NCI-H82 (cell line): ENCODE results near the gene RORC.

Experiments
- DNase-seq: peaks from one replicate; lab custom pipeline; 2025; lab: John Stamatoyannopoulos, UW

The RORC gene

DNA sequence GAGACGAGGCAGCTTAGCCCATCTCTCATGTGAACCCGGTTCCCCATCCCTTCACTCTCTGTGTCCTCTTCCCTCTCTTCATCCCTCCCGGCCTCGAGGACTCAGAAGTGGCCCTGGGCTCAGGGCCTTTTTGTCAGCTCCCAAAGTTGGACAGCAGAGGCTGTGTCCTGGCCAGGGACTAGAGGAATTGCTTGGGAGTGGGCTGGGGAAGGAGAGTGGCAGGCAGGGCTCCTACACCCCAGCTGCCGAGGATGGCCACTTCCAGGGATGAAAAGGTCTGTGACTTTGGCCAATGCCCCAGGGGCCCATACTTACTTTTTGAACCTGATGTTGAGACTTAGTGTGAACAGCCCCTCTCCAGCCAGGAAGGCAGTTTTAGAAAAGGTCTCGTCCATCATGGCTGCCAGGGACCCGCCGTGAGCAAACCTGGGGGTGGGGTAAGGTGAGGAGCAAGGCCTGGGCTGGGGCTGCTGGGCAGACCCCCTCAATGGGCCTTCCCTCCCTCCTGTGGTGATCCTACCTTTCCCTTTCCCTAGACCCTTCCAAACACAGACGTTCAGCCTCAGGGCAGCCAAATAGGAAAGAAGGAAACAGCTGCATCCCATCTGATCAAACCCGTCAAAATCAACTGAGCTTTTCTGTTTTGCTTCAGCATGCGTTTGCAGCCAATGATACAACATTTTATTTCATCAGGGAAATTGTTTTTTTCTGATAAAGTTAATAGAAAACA is 16.4 kb upstream of the RORC start:
- no peak for DNase-seq

DNA sequence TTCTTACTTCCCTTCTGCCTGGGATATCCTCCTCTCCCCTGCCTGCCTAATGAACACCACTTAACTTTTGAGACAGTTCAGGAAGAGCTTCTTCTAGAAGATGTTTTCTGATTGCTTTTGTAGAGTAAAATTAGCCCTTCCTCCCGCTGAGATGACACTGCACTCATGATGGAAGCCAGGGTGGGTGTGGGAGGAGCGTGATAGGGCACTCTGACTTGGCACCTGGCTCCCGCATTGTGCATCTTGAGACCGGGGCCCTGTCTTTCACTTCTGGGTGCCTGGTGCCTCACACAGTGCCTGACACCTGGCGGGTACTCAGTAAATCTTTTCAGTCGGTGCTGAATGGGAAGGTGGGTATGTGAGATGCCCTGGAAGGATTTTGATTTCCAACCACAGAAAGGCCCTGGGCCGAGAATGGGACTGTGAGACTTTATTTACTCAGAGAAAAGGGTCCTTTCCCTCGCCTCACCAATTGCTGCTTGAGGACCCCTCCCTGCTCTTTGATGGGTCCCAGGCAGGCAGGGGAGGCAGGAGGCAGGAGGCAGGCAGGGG is 15.2 kb upstream of the RORC start:
- no peak for DNase-seq

DNA sequence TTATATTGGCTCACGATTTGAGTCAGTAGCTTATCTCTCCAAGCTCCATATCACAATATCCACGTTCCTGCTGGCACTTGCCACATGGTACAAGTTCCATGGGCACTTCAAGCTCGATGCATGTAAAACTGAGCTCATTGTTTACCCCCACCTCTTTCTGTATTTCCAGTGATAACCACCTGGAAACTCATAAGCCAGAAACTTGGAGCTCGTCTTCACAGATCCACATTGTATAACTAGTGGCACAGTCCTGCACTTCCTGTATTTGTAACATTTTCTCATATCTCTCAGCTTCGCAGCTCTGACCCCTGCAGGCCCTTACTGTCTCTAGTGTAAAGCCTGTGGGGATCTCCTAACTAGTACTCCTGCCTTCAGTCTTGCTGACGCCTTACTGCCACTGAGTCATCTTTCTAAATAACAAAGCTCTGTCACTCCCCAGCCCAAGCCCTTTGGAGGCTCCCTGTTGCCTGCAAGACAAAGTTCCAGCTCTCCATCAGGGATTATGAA is 14.5 kb upstream of the RORC start:
- no peak for DNase-seq

DNA sequence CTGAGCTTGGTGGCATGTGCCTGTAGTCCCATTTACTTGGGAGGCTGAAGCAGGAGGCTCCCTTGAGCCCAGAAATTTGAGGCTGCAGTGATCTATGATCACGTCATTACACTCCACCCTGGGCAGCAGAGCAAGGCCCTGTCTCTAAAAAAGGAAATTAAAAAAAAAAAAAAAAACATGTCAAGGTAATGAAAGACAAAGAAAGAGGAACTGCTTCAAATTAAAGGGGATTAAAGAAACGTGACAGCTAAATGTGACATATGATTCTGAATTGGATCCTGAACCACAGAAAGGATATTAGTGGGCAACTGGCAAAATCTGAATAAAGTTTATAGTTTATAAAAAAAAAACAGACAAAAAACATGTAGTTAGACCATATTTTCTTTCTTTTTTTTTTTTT is 11.8 kb upstream of the RORC start:
- DNase-seq, result no peak

DNA sequence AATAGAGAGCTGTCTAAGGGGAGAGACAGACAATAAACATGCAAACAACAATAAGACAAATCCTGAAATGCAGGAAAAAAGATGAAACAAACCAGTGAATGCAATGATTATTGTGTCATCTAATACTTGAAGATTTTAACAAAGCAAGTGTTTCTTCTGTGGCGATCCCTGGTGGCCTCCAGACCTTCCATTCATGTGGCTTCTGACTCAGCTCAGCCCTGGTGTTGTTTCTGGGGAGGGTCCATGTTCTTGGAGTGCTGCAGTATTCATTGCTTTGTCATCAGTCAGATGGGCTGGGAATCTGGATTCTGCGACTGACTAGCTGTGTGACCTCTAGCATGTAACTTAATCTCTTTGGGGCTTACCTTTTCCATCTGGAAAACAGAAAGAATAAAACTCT is 9.5 kb upstream of the RORC start:
- DNase-seq, result no peak

DNA sequence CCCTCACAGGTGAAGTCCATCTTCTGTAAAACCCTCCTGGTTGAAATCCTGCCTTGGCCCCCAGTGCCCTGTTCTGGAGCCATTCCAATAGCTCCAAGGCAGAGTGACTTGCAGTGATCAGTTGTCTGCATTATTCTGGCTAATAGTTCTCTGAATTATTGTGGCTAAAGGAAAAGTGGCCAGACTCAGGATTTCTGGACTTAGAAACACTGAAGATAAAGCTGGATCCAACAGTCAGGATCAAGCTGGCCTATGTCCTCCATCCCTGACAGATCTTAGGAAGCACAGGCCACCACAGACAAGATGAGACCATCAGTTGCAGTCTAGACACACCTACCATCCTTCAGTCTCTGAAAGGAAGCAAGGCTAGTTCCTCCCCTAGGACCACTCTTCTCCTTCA is 8.8 kb upstream of the RORC start:
- DNase-seq, result no peak

DNA sequence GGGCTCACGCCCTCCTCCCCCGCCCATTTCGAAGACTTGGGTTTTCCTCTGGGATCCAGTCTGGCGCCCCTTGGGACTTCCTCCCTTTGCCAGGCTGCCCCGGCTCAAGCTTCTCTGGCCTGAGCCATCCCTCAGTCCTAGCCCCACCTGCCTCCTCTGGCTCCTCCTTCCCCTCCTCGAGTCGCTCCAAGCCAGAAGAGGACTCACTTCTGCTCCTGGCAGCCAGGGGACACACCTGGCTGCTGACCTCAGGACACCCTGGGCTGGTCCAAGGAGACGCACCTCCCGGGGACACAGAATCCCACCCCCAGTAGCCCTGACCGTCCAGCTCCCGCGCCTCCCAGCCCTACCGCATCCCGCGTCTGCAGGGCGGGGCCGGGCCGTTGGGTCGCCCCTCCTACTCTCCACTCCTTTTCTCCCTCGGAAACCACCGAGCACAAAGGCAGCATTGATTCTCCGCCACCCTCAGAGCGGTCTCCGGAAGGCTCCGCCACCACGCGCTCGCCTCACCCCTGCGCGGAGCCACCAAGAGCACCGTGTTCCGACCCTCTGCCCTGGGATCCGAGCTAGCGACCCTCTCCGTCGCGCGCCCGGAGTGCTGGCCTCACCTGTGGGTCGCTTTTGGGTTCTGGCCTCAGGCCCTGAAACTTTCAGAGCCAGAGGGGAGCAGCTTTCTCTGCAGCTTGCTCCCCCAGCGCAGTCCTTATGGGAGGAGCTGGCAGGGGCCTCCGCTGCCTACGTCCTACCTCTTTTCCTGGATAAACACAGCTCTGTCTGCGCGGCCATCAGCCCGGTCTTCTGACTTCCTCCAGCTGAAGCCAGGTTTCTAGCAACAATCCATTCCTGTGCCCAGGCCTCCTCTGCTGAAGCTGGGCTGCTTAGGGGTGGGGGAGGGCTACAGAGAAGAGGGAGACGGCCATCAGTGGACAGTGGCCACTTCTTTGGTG is 8.1 kb upstream of the RORC start, which contains the start of gene C2CD4D:
Gene C2CD4D, minus strand, starts transcription at position 364 of the 947 bp plus-strand sequence. CDS start 831 bp downstream, outside the sequence.
- no peak for DNase-seq

DNA sequence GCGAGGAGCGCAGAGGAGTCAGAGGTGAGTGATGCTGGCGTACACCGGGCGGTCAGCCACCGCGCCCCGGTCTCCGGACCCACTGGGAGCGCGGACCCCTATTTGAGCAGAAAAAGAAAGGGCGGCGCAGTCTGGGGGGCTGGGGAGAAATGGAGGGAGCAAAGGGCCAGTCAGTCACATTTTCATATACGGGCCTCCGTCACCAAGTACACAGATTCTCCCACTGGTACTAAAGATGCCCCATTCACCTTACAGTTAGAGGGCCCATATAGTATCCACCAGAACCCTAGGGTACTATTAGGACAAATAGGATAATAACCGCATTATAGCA is 7.4 kb upstream of the RORC start:
- no peak for DNase-seq

DNA sequence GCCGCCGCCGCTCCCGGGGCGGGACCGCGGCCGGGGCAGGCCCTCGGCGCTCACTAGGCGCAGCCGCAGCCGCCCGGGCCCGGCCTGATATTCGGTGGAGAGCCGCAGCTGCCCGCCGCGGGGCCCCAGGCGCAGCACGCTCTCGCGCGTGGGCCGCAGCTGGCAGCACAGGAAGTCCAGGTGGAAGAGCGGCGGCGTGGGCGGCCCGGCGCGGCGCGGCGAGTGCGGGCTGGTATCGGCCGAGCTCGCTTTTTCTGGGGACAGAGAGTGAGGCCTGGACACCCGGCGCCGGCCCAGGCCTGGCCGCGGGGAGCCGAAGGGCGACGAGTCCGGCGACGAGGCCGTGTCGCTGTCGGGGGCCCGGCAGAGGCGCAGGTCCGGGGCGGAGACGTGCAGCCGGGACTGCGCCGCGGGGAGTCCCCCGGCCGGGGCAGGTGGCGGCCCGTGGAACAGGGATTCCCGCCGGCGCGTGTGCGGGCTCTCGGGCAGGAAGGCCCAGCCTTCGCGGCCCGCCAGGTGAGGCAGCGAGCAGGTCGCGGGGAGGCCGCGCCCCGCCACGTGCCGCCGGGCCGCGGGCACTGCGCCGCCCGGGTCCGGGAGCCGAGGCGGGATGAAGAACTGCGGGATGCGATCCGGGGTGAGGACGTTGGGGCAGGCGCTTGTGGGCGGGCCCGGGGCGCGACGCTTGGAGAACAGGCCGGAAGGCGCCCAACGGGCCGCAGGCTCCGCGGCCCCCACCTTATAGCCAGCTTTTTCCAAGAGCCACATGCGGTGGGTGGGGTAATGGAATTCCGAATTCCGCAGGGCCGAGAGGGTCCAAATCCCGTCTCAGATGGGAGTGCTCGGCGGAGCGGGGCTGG is 6.8 kb upstream of the RORC start:
- no peak for DNase-seq

DNA sequence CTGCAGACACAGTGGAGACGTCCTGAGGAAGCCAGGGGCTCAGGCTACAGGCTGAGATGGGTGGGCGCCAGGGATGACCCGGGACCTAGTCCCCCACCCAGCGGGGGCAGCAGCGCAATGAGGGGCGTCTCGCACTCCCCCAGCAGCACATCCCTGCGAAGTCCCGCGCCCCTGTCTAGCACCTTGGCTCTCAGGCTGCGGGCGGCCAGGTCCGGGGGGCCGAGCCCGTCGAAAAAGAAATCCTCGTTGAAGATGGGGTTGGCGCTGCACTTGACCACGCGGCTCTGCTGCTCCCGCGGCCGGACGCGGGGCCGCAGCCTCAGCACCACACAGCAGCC is 6.3 kb upstream of the RORC start:
- DNase-seq, result no peak

DNA sequence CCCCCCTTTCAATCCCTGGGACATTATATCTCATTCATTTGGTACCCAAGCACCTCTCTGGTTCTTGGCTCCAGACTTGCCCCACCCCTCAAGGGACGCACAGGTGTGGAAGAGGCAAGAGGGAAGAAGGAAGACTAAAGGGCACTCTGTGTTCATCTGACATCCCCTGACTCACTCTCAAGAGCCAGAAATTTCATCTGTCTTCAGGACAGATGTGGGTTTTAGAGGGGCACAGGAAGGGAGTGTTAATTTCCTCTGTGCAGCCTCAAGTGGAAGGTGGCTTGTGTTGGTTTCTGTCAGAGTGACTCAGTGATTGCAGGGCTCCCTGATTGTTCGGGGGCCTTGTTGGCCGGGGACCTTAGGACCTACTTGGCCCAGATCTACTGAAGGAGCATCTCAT is 5.6 kb upstream of the RORC start:
- DNase-seq, result no peak

DNA sequence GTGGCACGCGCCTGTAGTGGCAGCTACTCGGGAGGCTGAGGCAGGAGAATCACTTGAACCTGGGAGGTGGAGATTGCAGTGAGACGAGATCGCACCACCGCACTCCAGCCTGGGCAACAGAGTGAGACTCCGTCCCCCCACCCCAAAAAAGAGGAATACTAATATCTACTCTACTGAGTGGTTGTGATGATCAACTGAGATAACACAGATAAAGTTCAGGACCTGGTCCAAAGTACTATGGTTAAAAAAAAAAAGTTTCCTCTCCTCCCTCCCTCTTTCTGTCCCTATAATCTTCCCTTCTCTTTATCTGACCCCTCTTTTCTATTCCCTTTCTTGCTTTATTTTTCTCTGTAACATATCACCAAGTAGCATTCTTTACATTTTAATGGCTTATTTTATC is 4.0 kb upstream of the RORC start:
- no peak for DNase-seq

DNA sequence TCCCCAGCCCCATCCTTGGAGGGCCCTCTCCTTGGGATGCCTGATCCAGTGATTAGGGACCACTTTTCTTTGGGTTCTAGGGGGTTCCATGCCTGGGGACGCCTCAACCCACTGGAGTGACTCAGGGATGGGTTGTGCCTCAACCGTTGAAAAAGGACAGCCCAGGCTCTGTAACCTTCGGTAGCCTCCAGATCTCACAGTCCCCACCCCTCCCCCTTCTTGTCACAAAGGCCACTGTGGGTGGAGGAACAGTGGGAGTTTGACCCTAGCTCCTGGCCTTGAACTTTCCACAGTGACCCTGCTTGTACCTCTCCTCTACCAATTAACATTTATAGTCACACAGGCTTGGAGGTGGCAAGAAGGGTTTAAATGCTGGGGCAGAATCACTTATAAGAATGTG is 2.6 kb upstream of the RORC start:
- DNase-seq, result no peak

DNA sequence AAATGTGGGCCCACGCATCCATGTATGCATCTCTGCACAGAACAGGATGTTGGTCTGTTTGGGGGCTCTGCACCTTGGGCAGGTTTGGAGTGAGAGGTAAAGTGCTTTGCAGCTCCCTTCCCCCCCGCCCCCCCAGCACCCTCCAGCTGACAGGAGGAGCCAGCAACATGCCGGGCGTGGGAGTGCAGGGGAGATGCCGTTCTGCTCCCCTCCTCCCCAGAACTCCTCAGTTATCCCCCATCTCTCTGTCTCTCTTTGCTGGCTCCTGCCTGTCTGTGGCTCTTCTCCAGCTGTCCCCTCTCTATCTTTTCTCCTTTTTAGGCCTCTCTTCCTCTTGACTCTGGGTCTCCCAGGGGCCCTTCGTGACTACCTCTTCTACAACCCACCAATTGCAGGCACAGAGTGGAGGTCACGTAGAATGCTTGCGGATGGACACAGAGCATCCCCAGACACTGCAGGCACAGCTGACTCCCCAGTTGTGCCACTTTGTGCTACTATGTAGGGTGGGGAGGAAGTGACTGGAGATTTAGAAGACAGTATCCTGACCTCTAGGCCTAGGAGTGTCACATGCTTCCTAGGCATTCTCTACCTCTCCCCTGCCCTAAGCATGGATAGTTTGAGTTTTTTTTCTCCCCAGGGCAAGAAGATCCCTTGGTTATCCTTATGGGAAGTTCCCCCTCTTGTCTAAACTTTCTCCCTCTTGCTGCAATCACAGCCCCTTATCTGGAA is 1.7 kb upstream of the RORC start:
- DNase-seq, result no peak

DNA sequence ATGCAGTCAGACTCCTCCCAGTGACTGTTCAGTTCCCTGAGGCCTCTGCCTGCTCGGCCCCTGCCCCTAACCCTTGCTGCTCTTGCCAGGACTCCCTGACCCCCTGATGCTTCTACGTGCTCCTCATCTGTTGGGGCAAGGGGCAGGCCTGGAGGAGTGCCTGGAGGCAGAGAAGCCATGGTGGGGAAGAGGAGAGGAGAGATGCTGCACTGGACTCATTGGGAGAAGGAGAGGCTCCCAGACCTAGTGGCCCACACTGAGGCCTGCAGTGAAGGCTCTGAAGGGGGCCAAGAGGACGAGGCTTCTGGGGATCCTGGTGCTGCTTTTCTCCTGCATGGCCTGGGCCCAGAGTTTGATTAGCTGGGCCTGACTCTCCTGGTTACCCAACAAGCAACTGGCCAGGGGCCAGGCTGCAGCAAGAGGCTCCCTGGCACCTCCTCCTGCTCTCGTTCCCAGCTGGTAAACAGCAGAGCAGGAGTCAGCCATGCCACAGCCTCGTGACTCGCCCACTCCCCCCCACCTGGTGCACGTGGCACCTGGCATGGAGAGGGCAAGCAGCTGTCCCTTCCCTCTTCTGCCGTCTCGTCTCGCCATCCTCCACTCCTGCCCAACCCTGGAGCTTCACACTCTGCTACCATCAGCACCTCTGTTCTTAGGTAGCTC is 847 bp upstream of the RORC start:
- DNase-seq, result no peak

DNA sequence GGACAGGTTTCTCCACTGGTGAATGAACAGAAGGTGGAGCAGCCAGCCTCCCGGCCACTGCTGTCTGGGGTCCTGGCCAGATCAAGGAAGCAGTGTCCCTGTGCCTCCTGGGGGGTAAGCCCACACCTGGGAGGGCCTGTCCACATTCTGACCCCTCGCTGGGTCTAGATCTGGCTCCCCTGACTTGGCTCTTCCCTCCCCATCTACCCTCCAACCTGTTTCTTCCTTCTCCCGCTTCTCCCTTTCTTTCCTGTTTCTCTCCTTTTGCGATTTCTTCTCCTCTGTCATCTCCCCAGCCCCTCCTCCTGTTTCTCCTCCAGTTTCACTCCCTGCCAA is 378 bp downstream of the RORC start:
- DNase-seq, result no peak

DNA sequence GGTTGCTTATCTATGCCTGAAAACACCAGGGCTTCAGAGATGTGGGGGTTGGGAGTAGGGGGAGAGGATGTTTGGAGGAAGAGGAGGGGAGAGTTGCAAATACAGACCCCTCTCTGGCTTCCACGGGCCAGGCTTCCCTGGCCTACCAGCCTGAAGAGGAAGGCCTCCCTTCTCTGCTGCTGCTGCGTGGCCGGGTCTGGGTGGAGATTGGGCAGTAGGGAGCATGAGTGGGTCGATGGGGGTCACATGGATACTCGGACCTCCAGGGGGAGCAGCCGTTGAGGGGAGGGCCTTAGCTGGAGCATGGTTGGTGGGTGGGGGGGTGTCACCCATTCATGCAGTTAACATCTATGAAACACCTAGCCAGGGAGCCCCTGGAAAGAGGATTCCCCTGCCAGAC is 1.5 kb downstream of the RORC start:
- no peak for DNase-seq

DNA sequence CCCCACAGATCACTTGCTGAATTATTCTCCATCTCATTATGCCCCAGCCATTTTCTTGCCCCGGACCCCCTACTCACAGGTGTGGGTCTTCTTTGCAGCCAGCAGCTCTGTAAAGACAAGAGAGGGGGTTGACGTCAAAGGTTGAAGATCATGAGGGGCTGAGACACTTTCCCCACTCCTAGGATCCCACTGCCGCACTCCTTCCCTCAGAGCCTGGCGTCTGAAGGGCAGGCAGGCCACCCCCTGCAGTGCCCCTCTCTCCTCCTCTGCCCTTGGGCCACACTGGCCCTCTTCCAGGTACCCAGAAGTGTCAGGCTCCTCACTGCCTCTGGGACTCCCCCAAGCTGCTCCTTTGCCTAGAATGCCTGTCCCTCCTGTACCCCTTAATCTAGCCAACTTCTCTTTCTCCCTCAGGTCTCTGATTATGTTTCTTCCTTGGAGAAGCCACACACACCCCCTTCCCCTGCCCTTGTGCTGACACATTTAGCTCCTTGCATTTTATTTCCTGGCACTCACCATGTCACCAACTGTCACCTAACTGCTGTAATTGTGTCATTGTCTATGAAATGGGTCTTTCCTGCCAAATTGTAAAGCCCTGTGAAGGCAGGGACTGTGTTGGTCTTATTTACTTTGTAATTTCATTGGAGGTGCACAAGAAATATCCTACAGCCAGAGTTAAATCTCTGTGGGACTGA is 2.1 kb downstream of the RORC start:
- no peak for DNase-seq

DNA sequence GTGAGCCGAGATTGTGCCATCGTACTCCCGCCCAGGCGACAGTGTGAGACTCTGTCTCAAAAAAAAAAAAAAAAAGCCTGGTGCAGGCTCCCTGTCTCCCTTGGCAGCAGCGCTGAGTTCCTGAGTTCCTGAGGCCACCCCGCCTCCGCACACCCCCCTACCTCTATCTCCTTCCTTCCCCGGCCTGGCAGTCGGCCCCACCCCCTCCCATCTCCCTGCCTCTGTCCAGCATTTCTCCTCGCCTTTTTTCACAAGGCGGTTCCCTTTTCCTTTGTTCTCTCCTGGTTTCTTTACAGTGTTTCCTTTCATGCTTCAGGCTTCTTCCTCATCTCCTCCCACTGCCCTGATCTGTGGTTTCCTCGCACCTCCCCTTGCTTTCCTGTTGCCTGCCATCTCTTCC is 2.7 kb downstream of the RORC start:
- DNase-seq, result no peak

DNA sequence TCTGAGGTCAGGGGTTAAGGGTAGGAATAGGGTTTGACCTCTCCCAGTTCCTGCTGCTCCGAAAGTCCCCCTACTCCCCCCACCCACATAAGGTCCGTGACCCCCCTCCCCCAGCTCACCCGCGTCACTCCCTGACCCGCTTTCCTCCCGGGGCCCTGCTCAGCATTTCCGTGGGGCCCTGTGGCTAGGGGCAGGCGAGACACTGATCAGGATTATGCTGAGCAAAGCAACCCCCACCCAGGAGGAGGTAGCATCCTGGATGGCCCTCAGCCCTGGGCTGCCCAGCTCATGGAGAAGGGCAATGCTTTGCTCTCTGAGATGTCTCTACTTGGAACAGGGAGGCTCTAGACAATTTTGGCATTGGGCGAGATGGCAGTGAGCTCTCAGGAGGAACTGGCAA is 3.7 kb downstream of the RORC start:
- DNase-seq, result peak; percentile 25
